GM19351 (cell line): ENCODE results near the gene MYLK3.

ENCODE experiments used
- ATAC-seq: cut with Tn5 transposase; IDR thresholded peaks from one replicate; pipeline ENCODE4 v1.9.1; 2021; ENCODE audit warnings: mild to moderate bottlenecking, moderate library complexity; ENCODE audit not compliant: unreplicated experiment

Gene MYLK3

DNA sequence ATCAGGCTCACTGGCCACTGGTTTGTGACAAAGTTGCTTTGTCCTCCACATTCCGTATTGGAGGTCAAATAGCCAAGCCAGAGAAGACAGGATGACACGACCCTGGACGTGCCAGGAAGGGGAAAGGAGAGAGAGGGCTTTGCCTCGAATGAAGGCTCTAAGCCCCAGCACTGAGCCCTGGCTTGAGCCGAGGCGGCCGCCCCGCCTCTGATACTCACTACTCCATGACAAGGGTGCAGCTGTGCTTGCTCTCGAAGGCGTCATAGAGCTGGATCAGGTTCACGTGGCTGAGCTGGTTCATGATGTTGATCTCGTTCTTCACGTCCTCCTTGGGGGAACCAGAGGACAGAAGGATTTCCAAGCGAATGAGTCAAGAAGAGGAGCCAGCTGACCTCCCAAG lies 19.3 kb downstream of the MYLK3 start:
- ATAC-seq = no peak

DNA sequence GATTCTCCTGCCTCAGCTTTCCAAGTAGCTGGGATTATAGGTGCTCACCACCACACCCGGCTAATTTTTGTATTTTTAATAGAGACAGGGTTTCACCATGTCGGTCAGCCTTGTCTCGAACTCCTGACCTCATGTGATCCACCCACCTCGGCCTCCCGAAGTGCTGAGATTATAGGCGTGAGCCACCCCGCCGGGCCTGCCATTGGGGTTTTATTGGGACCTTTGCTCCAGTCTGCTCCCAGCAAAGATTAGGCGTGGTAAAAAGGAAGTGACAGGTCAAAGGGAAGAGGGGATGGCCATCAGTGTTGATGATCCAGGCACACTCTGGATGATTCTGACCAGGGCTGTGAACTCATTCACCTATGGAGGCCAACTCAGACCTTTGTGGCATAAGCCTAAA lies 20.5 kb downstream of the MYLK3 start:
- no peak for ATAC-seq

DNA sequence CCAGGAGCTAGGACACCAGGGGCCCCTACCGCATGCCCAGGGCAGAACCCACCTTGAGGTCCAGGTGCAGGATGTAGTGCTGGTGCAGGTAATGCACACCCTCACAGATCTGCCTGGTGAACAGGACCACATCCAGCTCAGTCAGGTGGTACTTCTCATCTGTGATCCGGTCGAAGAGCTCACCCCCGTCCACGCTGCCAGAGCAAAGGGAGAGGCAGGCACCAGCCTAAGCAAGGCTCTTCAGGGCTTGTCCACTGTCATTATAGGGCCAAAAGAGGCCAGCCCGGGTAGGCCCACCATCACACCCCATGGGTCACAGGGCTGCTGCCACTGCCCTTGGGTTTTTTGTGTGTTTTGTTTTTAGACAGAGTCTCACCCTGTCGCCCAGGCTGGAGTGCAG lies 21.0 kb downstream of the MYLK3 start:
- no peak for ATAC-seq

DNA sequence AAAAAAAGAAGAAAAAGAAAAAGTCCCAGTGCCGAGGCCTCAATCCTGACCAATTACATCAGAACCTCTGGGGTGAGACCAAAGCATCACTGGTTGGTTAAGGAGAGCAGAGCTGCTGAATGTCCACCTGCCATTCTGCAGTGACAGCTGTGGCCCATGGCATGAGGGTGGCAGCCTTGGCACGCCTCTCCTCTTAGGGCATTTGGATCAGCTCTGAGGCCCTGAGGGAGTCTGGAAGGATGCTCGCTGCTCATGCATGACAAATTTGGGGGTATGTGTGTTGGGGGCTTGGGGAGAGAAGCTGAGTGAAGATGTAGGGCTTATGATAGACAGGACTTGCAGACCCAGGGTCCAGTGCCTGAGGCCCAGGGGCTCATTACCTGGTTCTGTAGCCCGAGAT lies 26.3 kb downstream of the MYLK3 start:
- ATAC-seq = no peak

DNA sequence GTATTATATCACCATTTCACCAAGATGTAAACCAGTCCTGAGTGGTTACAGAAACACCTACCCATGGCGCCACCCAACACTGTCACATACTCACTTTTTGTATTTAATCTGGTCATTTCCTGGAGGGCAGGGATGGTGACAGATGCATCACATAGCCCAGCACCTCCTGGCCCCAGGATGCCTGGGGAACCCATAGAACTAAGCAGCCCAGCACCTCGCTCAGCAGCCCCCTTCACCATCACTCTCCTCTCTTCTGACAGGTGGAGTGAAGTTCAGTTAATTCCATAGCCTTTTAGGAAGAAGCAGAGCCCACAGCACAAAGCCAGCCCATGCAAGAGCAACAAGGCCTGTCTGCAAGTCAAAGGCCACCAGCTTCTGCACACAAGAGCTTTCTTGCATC lies 27.5 kb downstream of the MYLK3 start:
- ATAC-seq = no peak

DNA sequence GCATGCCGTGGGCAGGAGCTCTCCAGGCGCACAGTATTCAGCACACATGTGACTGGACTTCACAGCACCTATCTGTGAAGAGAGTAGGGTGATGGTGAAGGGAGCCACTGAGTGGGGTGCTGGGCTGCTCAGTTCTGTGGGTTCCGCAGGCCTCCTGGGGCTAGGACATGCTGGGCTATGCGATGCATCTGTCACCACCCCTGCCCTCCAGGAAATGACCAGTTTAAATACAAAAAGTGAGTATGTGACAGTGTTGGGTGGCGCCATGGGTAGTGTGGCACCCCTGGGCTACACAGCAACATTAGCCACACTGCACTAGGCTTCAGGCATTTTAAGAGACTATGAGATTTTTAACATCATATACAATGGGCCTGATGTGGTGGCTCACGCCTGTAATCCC lies 28.6 kb downstream of the MYLK3 start:
- no peak for ATAC-seq

DNA sequence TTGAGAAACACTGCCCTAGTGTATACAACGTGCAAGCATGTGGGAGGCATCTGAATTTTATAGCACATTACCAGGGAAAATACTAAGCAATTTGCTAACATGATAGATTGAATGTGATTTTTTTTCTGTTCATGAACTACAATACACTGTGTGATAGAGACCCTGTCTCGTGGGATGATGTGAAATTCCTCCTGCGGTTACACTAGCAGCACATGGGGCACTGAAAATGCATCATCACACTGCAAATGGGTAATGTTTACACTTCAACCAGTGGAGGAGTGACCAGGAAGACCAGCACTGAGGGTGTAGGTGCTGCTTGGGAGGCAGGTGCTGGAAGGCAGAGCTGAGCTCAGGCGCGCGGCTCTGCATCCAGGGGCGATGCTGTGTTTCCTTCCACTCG lies 29.9 kb downstream of the MYLK3 start:
- no peak for ATAC-seq

DNA sequence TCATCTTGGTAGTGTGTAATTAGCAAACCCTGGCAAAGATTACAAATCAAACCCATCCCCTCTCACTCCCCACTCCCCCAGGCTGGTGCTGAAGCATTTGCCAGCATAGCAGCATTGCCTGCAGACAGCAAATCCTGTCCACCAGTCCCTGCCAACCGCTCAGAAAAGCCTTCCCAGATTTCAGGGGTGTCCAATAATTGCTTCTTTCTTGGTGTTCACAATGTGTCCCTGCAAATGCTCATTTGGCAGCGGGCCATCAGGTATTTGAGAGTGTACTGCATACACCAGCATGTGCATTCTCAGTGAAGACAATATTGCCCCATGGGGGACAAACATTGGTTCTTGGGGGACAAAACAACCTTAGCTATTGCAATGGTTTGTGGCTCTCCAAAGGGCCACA lies 30.5 kb downstream of the MYLK3 start:
- no peak for ATAC-seq

DNA sequence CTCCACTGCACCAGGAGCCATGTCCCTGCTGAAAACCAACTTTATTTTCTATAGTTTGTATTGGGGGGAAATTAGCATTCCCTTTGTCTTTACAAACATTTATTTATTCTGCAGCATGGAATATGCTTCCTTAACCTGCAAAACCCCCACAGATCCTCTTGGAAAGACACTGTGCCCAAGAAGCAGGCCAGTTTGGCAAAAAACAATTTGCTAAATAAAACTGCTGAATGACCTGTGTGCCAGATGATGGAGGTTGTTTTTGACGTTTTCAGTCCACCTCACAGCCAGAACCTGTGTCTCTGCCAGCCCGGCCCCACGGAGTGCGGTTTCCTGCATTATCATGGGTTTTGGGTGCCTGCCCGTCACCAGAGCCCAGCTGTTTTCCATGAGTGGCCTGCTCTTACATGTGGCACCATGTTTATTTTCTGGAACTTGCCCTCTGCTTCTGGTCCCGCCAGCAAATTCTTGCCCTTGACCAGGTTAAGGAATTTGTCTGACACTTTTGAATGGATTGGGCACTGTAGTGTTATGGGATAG lies 32.3 kb downstream of the MYLK3 start:
- no peak for ATAC-seq

DNA sequence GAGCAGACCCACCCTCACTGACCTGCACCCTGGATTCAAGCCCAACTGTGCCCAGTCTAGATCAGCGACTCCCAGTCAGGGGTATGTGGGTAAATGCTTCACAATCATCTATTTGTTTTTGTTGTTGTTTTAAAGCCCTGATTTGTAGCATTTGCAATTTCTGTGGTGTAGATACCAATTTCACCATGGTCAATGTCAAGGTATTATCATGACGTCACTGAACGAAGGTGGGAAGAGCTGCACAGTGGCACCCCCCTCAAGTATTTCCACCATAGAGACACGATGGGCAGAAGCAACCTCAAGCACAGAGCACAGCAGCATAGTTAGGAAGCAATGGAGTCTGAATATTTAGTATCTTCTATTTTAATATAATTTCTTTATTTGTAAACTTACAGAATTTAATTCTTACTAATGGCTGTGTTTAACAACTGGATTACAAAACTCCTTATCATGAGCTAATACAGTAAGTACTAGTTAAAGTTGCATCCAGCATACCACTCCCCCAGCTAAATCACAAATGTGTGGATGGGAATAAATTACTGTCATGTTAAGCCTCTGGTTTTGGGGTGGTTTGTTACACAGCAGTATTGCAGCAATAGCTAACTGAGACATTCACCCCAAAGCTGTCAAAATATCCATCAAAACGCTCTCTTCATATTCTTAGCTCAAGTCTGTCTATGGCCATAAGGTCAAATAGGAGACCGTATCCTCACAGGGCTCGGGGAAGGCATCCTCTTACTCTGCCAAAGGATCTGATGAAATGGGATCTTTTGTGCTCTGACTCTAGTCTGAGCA lies 33.1 kb downstream of the MYLK3 start:
- ATAC-seq = no peak

DNA sequence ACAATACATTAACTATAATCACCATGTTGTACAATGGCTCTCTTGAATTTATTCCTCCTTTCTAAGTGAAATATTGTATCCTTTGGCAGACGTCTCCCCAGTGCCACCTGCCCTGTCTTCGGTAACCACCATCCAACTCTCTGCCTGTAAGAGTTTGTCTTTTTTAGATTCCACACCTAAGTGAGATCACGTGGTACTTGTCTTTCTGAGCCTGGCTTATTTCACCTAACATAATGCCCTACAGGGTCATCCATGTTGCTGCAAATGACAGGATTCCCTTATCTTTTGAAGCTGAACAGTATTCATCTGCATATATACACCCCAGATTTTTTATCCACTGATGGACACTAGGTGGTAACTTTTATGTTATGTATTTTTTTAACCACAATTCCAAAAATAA lies 34.5 kb downstream of the MYLK3 start:
- ATAC-seq = no peak

DNA sequence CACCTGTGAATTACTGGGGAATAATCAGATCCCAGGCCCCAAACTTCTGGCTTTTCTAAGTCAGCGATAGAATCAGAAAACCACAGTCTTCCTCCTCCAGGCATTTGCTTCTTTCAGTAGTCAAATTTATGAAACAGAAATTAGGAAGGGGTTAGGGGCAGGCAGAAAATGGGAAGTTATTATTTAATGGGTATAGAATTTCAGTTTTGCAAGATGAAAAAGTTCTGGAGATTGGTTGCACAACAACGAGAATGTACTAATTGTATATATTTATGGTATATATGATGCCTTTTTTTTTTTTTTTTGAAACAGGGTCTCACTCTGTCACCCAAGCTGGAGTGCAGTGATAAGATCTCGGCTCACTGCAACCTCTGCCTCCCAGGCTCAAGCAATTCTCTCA lies 35.2 kb downstream of the MYLK3 start:
- no peak for ATAC-seq

DNA sequence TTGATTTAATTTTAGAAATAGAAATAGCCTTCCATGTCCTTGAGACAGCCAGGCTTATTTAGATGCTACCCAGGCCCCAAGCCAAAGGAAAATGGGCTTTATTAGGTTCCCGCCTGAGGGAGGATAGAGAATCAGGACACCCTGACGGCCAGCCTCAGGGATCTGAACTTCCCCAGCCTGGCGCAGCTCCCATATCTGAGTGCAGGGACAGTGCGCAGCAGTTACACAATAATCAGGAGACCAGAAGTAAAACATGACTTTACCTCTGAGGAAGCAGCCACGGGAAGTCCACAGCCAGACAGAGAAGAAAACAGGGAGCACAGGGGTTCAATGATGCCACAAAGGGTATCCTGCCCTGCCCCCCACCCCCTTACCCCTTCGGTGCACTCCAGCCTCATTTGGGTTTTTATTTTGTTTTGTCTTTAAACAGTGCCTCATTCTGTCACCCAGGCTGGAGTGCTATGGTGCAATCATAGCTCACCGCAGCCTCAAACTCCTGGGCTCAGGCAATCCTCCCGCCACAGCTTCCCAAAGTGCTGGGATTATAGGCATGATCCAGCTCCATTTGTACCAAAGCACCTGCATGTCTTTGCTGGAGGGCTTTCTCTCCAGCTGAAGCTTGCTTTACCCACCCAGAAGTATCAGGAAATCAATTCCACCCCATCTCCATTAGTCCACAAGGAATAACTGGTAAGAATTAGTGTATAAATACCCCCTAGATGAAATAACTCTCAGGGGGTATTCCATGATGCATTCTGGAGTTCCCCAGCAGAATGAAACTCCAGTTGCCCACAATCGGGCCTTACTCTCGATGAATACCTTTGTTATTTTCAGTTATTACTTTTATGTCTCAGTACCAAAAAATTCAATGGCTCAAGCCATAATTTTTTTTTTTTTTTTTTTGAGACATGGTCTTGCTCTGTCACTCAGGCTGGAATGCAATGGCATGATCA lies 36.8 kb downstream of the MYLK3 start:
- no peak for ATAC-seq

DNA sequence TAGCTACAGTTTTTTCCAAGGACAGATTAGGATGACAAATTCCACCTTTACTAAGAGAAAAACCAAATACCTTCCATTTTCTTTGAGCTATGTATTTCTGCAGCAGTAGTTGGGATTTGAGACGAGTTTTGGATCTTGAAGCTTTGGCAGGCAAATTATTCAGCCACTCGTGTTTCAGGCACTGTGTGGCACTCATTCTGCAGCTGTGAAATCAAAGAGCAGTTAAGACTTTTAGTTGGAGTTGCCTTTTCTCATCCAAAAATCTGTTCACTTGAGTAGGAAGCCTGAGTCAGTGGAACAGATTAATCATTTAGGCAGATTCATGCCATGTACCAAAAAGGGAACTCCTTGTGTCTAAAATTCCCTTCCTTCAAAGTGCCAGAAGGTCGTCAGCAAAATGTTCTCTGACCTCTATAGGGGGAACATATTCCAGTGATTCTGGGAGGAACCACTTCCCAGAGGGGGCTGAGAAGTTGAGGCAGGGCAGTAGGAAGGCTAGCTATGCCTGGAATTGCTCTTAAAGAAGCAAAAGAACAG lies 38.6 kb downstream of the MYLK3 start:
- ATAC-seq = no peak

DNA sequence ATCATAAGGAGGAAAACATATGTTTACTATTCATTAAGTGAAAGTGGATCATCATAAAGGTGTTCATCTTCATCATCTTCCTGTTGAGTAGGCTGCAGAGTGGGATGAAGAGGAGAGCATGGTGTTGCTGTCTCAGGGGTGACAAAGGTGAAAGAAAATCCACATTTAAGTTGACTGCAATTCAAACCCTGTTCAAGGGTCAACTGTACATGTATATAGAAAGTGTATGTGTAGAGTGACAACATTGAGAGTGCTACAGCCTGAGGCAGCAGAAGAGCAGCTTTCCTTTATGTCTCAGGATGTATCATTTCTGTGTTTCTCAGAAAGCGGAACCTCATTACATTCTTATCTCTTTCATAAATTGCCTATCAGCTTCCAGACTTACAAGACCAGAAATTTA lies 41.5 kb downstream of the MYLK3 start:
- ATAC-seq = no peak

DNA sequence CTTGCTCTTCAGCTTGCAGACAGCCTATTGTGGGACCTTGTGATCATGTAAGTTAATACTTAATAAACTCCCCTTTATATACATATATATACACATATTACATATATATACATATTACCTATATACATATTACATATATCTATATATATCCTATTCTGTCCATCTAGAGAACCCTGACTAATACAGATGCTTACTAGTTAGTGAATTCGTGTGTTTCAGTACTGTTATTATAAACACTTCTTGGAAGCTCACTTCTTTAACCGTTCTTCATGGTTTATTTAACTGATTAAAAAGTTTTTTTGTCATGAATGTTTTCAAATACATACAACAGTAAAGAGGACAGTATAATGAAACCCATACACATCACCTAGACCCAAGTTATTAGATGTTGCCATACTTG lies 46.1 kb downstream of the MYLK3 start:
- no peak for ATAC-seq

DNA sequence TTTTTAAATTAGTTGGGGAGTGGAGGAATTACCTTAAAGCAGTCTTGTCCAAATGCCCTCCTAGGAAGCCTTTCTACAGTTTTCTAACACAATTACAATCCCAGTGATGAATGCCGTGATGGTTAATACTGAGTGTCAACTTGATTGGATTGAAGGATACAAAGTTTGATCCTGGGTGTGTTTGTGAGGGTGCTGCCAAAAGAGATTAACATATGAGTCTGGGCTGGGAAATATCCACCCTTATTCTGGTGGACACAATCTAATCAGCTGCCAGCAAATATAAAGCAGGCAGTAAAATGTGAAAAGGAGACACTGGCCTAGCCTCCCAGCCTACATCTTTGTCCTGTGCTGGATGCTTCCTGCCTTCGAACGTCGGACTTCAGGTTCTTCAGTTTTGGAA lies 46.5 kb downstream of the MYLK3 start:
- no peak for ATAC-seq

DNA sequence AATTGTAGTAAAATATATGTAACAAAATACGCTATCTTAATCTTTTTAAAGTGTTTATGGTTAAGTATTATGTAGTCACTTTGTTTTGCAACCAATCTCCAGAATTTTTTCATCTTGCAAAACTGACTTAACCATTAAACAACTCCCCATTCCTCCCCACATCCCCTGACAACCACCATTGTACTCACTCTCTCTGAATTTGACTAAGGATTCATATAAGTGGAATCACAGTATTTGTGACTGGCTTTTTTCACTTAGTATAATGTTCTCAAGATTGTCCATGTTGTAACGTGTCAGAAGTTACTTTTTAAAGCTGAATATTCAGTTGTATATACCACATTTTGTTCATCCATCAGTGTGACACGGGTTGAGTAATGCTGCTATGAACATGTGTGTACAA lies 48.1 kb downstream of the MYLK3 start:
- no peak for ATAC-seq

DNA sequence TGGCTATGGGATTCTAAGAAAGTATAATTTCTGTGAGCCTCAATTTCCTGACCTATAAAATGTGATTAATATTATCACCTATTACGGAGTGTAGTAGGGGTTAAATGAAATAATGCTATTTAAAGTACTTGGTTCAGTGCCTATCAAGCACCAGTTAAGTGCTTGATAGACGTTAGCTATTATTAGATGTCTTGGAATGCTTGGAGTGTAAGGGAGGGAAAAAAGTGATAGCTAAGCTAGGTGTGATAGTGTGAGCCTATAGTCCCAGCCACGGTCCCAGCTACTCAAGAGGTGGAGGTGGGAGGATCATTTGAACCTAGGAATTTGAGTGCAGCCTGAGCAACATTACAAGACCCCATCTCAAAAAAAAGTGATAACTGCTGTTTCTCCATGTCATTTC lies 51.2 kb downstream of the MYLK3 start:
- ATAC-seq = no peak

DNA sequence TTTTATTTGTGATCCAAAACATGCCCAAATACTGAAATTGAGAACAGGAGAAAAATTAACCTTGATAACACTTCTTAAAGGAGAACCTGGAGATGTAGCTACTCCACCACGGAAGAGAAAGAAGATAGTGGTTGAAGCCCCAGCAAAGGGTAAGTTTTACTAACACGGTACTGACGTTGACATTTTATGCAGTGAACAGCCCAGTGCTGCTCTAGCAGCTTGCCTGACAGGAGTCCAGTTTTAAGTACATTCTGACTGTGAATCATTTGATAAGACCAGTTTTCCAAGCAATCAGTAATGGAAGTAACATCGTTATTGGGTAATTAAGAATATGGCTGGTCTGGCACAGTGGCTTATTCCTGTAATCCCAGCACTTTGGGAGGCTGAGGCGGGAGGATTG lies 52.2 kb downstream of the MYLK3 start:
- no peak for ATAC-seq

DNA sequence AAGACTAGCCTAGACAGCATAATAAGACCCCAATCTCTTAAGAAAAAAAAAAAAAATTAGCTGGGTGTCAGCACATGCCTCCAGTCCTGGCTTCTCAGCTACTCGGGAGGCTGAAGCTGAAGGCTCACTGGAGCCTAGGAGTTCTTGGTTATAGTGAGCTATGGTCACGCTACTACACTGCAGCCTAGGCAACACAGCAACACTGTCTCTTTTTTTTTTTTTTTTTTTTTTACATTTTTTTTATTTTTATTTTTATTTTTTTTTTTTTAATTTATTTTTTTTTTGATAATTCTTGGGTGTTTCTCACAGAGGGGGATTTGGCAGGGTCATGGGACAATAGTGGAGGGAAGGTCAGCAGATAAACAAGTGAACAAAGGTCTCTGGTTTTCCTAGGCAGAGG lies 54.5 kb downstream of the MYLK3 start:
- no peak for ATAC-seq

DNA sequence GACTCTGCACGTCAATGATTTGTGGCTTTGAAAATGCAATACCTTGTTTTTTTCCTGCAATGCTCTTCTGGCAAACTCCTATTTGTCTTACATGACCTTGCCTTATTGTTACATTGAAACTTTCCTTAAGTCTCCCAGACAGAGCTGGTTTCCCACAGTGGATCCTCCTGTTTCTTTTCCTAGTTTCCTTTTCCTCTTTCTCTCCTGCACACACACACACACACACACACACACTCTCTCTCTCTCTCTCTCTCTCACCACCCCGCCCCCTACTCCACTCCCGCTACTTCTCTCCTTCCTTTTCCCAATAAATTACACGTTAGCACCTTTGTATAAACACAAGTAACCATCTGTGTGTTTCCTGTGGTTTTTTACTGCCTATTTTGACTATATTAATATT lies 56.4 kb downstream of the MYLK3 start:
- no peak for ATAC-seq
